Right ventricle myocardium superior (tissue), 1 donor: ENCODE results near the gene CDK17. TPM values are rescaled to one million over a fixed set of nuclear protein-coding genes. Genes with fewer than 3 reads are reported as not detected.
"Not testable (repeated sequence)": the region's sequence is repeated elsewhere in the genome, so short reads cannot be mapped to it uniquely, and the experiment has no call there.

Source experiments
- ATAC-seq: fragments of 200-7000 bp; cut with Tn5 transposase; one replicate; pipeline ENCODE4 v1.9.1; 2020; ENCODE audit warnings: mild to moderate bottlenecking; ENCODE audit not compliant: poor library complexity
- DNase-seq: peaks from one replicate; pipeline ENCODE4 v3.0.0-alpha.2; 2020
- intact Hi-C: fragments of 100-400 bp; cut with DNase I; formaldehyde crosslinking; loops from one replicate; pipeline ENCODE4 v1.11.2; 2022
- total RNA-seq: library from RNA; stranded (reverse); fragmentation: NEBNext Ultra II Directional; extraction: Animal tissue kit (Norgen Biotek cat#: 25700); gene quantifications from one replicate; pipeline ENCODE4 v1.2.1, GENCODE V29; 2021
- donor health status: DM: no; HTN: yes; CAD: no; lungs with severe emphysema.

The CDK17 gene
- total RNA-seq, 1 donor from 2014 or later = 15.6 TPM

- ATAC-seq = peak; percentile 1
- no peak for DNase-seq
- intact Hi-C loops = no loop called here
Measured at GRCh38 chr12:96398424-96399119, 1.7 kb downstream of the CDK17 start.

- intact Hi-C loops = no loop called here
- DNase-seq = no peak
- ATAC-seq = no peak
Measured at GRCh38 chr12:96397756-96398423, 2.3 kb downstream of the CDK17 start.

- intact Hi-C loops = no loop called here
- no peak for ATAC-seq
- DNase-seq = no peak
Measured at GRCh38 chr12:96396914-96397313, 3.3 kb downstream of the CDK17 start.

GRCh38 chr12:96396209-96396608 lies 4.0 kb downstream of the CDK17 start:
- intact Hi-C loops = no loop called here
- ATAC-seq = no peak
- no peak for DNase-seq

GRCh38 chr12:96395236-96395635 lies 5.0 kb downstream of the CDK17 start:
- ATAC-seq = no peak
- DNase-seq = no peak
- intact Hi-C loops = no loop called here

GRCh38 chr12:96393229-96393628 lies 7.0 kb downstream of the CDK17 start:
- intact Hi-C loops, ATAC-seq, DNase-seq: not testable (repeated sequence)

GRCh38 chr12:96392397-96392796 lies 7.8 kb downstream of the CDK17 start:
- ATAC-seq = no peak
- DNase-seq = no peak
- intact Hi-C loops = no loop called here

GRCh38 chr12:96387981-96388380 lies 12.3 kb downstream of the CDK17 start:
- DNase-seq (no peak), ATAC-seq (no peak)
- intact Hi-C loops = no loop called here

- DNase-seq = no peak
- ATAC-seq = no peak
- intact Hi-C loops = no loop called here
Measured at GRCh38 chr12:96386794-96387193, 13.4 kb downstream of the CDK17 start.

- DNase-seq = no peak
- intact Hi-C loops = no loop called here
Measured at GRCh38 chr12:96383991-96384390, 16.2 kb downstream of the CDK17 start.

GRCh38 chr12:96383371-96383770 lies 16.9 kb downstream of the CDK17 start:
- ATAC-seq = no peak
- no peak for DNase-seq
- intact Hi-C loops = no loop called here

More at GRCh38 chr12:96383991-96384390, 16.2 kb downstream of the CDK17 start:
- no peak for ATAC-seq

GRCh38 chr12:96379743-96380142 lies 20.5 kb downstream of the CDK17 start:
- DNase-seq, ATAC-seq, intact Hi-C loops: not testable (repeated sequence)

GRCh38 chr12:96378319-96378718 lies 21.9 kb downstream of the CDK17 start:
- ATAC-seq (no peak), DNase-seq (no peak)
- intact Hi-C loops = no loop called here

- no peak for ATAC-seq
- no peak for DNase-seq
- intact Hi-C loops = no loop called here
Measured at GRCh38 chr12:96376865-96377264, 23.4 kb downstream of the CDK17 start.

GRCh38 chr12:96375841-96376604 lies 24.2 kb downstream of the CDK17 start:
- intact Hi-C loops = no loop called here
- ATAC-seq = peak; percentile 46
- no peak for DNase-seq

GRCh38 chr12:96375170-96375569 lies 25.1 kb downstream of the CDK17 start:
- intact Hi-C loops = no loop called here
- DNase-seq = no peak
- ATAC-seq = peak; percentile 43

GRCh38 chr12:96371790-96372699 lies 28.2 kb downstream of the CDK17 start:
- DNase-seq (no peak), ATAC-seq (no peak)
- intact Hi-C loops = no loop called here

GRCh38 chr12:96371138-96371789 lies 29.0 kb downstream of the CDK17 start:
- ATAC-seq (no peak), DNase-seq (no peak)
- intact Hi-C loops = no loop called here
